Stimulated activated CD4-positive, alpha-beta T cell treated with anti-CD3 and anti-CD28 coated beads, Interleukin-1b, Interleukin-23, amount 100 ng/mL, for 4 hours (primary cell): Measurements from ENCODE around the gene ASB18.
"Not testable (repeated sequence)": the region's sequence is repeated elsewhere in the genome, so short reads cannot be mapped to it uniquely, and the experiment has no call there.

Source experiments
- DNase-seq, 2 donors: peaks; one replicate each; pipeline ENCODE4 v3.0.0-alpha.2; 2020; ENCODE audit warnings: low read depth in 2 of 2

Gene ASB18, protein sequence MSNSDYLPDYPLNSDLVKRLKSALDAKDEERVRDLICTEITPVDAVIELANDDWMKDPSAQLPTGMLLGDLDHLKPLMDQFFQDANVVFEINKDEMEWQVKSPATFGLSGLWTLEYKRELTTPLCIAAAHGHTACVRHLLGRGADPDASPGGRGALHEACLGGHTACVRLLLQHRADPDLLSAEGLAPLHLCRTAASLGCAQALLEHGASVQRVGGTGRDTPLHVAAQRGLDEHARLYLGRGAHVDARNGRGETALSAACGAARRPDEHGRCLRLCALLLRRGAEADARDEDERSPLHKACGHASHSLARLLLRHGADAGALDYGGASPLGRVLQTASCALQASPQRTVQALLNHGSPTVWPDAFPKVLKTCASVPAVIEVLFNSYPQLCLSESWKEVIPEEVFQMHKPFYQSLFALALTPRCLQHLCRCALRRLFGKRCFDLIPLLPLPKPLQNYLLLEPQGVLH

DNA sequence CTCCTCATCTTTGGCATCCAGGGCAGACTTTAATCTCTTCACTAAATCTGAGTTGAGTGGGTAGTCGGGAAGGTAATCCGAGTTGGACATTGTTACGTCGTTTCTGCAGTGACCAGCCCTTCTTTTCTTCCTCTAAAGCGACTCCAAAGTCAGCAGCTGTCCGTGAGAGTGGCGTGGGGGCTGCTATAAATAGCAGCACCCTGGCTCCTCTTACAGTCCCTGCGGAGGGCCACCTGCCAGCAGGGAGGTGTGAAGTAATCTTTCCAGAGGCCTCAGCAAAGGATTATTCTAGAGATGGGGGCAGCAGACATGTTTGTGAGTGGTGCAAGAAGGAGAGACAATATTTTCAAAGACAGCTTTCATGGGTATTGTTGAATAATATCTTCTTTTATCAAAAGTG, at the start of gene ASB18:
Gene ASB18, minus strand, starts transcription at position 151 of the 400 bp plus-strand sequence. Its CDS starts 61 bp downstream, at position 90.
- no peak for DNase-seq

DNA sequence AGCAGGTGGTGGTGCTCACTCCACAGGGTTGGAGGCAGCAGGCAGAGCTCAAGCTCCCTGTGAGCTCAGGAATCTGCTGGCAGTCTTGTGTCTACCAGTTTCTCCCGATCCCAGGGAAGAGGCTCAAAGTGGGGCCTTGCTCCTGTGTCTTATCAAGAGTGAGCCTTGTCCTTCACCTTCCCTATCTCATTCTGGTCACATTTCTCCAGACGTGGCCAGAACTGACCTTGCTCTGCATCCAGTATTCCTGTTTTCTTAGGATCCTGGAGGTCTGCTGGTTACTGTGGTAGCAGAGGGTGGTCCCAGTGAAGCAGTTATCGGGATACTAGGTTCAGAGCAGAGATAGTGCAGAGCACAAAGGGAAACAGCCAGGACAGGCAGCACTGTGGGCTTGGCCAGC, 47.1 kb upstream of the ASB18 start:
- DNase-seq = no peak

DNA sequence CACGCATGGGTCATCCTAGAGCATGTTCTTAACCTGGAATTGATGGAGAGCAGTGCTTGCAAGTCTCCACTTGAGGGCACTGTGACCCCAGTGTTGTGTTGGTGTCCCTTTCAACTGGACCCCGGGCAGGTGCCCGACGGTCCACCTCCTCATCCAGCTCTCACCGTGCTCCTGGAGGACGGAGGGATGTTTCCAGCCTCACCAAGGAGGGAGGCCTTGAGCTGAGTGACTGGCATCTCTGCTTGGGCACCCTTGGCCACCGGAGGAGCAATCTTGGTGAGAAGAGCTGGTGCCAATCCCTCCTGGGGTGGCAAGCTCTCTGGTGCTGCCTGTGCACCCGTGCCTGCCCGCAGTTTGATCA, 45.4 kb upstream of the ASB18 start:
- DNase-seq = no peak

DNA sequence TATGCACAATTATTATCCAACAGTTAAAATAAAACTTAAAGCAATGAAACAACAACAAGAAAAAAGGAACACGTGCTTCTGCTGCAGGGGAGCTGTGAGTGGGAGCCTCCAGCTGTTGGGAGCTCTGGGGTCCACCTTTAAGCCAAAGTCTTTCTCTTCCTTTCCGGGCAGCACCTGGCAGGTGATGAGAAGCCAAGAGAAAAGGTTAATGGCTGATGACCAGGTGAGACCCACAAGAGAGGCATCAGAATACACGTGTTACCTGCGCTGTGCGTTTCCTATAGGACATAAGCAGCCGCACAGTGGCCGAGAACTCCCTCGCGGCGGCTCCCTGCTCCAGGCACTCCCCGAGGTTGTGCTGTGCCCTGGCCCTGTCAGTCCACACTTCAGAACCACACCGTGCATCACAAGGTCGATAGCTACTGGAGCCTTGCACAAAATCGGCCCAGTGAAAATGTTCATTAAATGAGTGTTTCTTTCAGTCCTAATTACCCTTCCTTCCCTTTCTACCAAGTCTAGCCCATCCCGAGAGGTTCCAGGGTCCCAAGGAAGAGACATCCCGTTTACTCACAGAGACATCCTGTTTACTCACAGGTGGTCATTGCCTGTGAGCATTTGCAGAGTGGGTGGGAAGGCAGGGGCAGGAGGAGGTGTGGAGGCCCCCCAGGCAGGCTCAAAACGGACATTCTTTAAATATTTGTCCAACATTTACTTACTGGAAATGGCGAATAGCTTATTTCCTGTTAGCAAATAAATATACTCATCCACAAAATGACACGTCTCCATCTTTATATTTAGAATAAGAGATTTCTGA, 44.9 kb upstream of the ASB18 start:
- DNase-seq = no peak

DNA sequence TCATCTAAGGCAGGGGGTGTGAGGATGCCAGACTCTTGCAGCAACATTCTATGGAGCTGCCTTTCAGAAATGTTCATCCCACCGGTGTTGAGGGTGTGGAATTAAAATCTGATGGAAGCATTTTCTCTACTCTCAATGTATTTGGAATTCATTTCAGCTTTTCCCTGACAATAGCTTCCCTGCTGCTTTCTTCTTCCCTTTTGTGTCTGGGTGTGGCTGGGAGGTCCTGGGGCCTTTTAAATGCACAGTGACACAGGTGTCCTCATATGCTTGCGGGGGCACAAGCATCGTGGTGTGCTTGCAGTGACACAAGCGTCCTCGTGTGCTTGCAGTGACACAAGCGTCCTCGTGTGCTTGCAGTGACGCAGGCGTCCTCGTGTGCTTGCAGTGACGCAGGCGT, 43.4 kb upstream of the ASB18 start:
- no peak for DNase-seq

DNA sequence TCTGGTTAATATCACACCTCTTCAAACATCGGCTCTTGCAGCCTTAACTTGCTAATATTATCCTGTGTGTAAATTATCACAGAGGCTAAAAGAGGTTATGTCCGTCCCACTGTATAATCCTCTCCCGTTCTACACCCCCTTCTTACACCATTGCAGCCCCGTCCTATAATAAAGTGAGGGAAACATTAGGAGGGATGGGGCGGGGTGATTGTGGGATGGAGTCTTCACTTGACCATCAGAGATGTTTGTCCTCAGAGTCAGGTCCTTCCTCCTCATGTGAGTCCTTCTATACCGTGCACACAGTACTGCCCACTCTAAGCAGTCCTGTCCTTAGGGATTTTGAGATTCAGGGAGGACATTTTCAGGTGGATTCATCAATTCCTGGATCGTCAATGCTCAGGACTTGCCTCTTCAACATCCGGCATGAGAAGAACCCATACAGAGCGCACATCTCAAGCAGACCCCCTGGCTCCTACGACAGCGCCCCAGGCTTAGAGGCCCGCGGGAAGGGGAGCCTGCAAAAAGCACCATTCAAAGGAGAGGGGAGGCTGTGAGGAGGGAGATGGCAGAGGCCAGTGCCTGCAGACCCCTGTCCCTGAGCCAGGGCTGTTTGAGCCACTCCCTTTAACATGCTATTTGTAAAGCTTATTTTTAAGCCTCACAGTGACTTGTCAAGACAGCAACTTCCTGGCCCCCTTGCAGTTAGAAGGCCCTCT, 42.8 kb upstream of the ASB18 start:
- DNase-seq = no peak

DNA sequence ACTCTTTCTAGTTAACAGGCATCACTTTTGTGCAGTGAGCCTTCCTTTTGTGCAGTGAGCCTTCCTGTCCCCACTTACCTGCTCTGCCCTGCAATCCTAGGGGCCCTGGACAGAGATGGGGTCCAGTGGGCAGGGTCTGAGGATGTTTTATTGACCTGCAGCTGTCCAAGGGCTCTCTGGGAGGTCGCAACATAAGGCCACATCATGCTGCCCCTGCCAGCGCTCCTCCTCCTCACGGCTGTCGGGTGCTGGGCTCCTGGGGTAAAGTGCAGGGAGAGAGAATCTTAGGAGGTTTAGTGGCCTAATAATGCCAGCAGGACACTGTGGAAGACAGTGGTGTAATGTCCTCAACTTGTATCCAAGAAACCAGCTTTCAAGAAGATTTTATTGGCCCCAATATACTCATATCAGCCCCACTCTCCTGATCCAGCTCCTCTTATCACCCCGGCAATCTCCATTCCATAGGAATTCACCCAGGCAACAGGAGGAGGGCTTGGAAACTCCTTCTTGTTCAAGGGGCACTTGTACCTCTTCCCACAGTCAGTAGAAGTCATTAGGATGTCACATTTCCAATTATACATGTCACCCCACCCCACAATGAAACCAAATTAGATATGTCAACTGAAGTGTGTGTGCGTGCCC, 41.9 kb upstream of the ASB18 start:
- no peak for DNase-seq

DNA sequence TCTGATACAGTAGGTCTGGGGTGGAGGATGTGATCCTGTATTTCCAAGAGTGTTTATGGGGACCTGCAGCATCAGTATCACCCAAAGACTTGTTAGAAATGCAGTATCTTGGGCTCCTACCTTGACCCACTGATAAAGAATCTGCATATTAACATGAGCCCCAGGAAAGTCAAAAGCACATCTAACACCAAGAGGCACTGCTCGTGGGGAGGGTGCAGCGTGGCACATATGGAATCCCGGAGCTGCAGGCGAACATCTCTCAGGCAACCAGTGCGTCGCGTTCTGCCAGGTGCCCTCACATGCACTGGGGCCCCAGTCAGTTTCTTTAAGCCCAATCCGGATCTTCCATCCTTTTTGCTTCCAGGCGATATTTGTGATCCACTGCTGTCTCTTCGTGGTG, 41.3 kb upstream of the ASB18 start:
- DNase-seq = no peak

DNA sequence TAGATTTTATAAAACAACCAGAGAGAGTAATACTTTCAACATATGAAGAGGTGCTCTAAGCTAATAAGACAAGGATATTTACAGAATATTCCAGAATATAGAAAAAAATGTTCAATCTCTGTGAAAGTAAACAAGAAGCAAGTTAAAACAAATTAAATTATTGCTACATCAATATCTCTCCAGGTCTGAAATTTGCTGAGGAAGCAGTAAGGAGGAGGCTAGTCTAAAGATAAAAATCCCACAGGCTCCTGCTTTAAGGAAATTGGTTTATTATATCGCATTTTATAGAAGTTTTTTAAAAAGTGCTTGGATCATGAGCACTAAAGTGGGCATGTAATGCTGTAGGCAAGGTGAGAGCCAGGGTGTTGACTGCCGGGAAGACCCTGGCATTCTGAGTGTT, 39.7 kb upstream of the ASB18 start:
- DNase-seq = no peak

DNA sequence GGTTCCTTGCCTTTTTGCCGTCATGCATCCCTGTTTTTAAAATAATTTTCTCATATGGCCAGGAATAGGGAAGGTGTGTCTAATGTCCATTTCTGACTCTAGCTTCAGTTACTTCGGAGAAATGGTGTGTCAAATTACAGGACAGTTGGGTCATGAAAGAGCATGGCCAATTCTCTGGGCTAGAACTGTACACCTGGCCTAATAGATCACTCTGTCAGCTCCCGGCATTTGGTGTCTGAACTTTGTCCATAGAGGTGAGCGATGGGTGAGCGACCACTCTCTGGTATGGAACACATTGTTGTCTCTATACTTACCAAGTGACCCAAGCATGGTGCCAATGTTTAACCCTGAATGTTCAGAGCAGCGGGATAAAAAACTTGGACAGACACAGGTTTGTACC, 38.3 kb upstream of the ASB18 start:
- no peak for DNase-seq

DNA sequence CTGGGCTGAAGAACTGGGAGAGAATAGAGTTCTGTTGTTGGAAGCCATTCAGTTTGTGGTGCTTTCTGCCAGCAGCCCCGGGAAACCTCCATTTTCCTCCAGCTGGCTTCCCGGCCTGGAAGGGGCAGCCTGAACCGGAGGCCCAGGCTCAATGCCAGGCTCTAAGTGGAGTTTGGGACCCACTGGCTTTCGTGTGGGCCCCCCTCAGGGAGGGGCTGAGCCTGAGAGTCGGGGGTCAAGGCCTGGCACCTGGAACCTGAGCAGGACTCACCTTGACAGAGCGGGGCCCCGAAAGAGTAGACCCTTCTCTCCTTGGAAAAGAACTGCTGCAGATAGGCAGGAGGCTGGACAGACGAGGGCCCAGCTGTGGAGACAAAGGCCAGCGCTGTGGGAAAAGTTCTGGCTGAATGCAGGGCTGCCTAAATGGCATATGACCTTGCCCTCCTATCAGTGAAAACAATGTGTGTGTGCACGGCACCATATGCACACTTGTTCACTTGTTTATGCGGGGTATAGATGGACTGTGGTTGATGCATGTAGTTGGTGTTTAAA, 34.8 kb upstream of the ASB18 start:
- no peak for DNase-seq

DNA sequence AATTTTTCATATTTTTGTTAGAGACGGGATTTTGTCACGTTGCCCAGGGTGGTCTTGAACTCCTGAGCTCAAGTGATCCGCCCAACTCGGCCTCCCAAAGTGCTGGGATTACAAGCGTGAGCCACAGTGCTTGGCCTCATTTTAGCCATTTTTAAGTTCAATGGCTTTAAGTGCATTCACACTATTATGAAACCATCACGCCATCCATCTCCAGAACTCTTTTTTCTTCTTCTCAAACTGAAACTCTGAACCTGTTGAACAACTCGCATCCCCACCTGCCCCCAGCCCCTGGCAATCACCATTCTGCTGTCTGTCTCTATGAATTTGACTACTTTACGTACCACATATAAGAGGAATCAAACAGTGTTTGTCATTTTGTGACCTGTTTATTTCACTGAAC, 31.3 kb upstream of the ASB18 start:
- no peak for DNase-seq

DNA sequence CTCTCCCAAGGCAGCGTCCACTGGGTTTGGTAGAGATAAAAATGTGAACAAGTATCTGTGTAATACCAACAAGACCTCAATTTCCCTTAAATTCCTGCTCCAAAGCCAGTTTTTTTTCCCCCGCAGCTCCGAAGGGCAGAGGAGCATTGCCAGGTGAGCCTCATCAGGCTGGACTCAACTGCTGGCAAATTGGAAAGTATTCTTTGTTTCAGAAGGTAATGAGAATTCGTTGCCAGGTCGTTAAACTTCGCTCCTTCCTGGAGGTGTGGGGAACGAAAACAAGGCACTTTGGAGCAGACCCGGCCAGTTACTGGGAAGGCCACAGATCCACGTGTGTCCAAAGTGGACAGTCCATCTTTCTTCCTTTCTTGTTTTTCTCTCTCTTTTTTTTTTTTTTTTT, 30.4 kb upstream of the ASB18 start:
- no peak for DNase-seq

DNA sequence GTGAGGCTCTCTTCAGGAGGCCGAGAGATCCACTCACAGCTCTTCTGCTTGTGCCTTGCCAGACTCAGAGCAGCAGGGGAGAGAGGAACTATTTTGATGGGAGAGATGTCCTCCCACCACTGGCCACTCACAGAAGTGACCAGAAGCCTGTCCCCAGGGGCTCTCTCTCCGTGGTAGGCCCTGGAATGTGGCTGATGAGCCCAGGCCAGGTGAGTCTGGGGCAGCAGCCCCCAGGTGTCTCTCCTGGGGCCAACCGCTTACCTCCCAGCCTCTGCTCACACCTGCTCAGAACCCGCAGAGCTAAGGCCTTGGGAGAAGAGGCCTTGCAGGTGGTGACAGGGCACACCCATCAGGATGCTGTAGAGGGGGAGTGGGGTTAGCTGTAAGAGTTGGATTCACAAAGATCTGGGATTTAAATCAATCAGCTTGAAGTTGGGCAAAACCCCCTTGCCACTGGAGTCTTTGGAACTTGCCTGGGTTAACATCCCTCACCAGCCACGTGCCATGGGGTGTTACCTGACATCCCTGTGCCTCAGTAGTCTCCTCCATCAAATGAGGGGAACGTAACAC, 29.1 kb upstream of the ASB18 start:
- DNase-seq = no peak

DNA sequence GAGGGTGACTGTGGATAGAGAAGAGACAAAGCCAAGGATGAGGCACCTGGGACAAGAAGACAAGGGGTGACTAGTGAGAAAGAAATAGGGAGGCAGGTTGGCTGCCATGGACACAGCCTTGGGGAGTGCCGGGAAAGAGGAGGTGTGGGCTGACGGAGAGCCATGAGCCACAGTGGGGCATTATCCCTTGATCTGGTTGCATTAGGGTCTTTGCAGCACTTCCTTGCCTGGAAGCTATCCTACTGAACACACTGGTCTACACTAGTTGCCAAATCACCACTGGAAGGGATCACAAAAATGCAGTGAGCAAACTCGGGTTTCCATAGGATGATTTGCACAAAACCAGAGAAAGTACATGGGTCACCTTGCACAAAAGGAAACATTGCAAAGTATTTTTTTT, 27.7 kb upstream of the ASB18 start:
- DNase-seq = no peak

DNA sequence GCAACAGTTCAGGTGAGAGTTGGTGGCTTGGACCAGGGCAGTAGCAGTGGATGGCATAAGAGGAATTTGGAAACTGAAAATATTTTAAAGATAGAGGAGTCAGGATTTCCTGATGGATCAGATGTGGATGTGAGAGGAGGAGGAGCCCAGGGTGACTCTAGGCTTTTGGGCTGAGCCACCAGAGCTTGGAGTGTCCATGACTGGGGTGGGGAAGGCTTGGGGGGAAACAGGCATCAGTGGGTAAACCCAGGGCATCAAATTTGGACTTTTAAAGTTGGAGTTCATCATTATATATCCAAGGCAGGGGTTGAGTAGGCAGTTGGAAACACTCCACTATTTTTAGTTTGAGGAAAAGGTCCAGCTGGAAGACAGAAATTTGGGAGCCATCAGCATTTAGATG, 27.3 kb upstream of the ASB18 start:
- no peak for DNase-seq

DNA sequence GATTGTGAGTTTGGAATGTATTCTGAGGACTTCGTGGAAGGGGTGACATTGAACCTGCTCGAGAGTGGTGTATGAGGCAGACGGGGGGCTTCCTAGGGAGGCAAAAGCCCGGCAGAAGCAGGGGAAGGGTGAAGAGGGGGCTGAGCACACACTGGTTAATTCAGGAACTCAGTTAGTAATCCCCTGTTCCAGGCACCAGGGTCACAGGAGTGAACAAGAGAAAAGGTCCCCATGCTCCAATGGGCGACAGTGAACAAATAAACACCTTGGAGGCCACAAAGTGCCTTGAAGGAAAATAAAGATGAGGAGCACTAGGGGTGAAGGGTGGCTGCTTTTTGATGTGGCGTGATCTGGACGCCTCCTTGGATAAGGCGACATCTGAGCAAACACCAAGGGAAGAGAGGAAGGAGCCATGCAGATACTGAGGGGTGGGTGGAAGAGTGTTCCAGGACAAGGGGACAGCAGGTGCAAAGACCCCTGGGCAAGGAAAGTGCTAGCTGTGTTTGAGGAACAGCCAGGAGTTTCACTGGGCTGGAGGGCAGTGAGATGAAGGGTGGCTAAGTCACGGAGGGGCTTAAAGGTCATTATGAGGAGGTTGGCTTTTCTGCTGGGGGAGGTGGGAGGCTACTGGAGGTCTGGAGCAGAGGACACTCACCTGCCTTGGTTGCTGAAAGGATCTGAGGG, 26.7 kb upstream of the ASB18 start:
- DNase-seq = no peak

DNA sequence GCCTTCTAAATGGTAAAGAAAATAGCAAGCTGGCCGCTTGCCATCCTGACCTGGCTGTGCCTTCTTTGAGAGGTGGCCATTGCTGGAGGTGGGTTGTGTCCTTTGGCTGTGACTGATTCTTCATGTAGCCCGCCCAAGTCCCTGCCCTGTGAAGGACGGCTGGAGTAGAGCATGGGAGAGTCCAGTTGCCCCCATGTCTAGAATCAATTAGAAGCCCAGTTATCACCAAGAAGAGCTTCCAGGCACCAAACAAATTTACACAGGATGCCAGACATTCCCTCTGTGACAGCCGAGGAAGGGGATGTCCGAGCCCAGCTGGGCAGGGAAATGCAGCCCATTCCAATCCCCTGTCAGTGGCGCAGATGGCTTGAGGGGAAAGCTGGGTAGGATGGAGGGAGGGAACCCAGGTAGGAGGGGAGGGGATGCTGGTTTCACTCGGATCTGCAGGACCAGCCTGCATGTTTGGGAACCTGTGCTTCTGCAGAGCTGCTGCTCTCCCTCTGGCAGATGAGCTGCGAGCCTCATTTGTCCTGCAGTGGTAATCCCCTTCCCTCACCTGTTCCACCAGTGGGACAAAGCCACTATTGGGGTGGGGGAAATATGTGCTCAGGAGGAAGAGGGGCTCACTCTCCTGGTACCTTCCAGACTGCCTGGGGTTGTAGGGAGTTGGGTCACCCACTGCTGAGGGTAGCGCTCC, 25.7 kb upstream of the ASB18 start:
- DNase-seq = no peak

DNA sequence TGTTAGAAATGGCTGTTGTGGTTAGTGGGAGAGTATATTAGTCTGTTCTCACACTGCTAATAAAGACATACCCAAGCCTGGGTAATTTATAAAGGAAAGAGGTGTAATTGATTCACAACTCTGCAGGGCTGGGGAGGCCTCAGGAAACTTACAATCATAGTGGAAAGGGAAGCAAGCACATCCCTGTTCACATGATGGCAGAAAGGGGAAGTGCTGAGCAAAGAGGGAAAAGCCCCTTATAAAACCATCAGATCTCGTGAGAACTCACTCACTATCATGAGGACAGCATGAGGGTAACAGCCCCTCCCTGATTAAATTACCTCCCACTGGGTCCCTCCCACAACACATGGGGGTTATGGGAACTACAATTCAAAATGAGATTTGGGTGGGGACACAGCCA, 24.2 kb upstream of the ASB18 start:
- not testable (repeated sequence) for DNase-seq

DNA sequence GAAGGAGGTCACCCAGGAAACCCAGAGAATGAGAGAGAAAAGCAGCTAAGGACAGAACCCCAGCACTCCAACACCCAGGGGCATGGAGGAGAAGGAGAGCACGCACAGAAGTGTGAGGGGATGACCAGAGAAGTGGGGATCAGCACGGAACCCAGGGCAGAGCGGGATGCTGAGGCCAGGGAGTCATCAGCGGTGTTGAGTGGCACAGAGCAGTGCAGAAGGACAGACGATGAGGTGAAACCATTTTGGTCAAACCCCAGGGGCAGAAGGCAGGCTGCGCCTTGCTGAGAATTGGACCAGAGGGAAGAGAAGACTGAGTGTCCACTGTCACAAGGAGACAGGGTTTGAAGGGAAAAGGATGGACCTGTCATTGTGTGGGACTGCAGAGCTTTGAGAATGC, 23.4 kb upstream of the ASB18 start:
- no peak for DNase-seq
